Kidney (tissue), 14 donors: ENCODE data around the gene PDE4D. TPM values are rescaled to one million over a fixed set of nuclear protein-coding genes. Genes with fewer than 3 reads are reported as not detected.

Source experiments
- DNase-seq, 5 donors: peaks; one replicate each; pipeline ENCODE4 v3.0.0-alpha.2; 2013 to 2020
- FAIRE-seq: peaks from 2 replicates; lab custom pipeline; 2012; peaks lifted over from hg19 to GRCh38; lab: Jason Lieb, UNC
- H3K27ac ChIP-seq, 2 donors: one replicate each; pipeline ENCODE4 v1.7.0; 2013; ENCODE audit warnings: low read depth in 2 of 2, low read length in 2 of 2, inconsistent platforms in 1 of 2
- H3K27me3 ChIP-seq: one replicate; pipeline ENCODE4 v1.7.1; 2013; ENCODE audit warnings: low read length, inconsistent platforms; ENCODE audit not compliant: control insufficient read depth, insufficient read depth
- H3K36me3 ChIP-seq, 3 donors: one replicate each; pipeline versions ENCODE4 v1.7.0 to v1.7.1; 2013; ENCODE audit warnings: low read length in 3 of 3, control low read depth in 1 of 3, inconsistent platforms in 1 of 3; ENCODE audit not compliant: insufficient read depth in 3 of 3, control insufficient read depth in 2 of 3
- H3K4me1 ChIP-seq, 3 donors: one replicate each; pipeline versions ENCODE4 v1.7.0 to v1.7.1; 2013; ENCODE audit warnings: low read length in 3 of 3, inconsistent platforms in 1 of 3, low read depth in 1 of 3; ENCODE audit not compliant: control insufficient read depth in 2 of 3, insufficient read depth in 2 of 3
- H3K4me3 ChIP-seq, 3 donors: one replicate each; pipeline versions ENCODE4 v1.7.0 to v1.8.1; 2013; ENCODE audit warnings: low read length in 3 of 3, control low read depth in 1 of 3, inconsistent platforms in 1 of 3
- H3K9ac ChIP-seq, 3 donors: one replicate each; pipeline versions ENCODE4 v1.7.0 to v1.7.1; 2013; ENCODE audit warnings: low read length in 3 of 3, control low read depth in 1 of 3, inconsistent platforms in 1 of 3
- H3K9me3 ChIP-seq, 3 donors: one replicate each; pipeline versions ENCODE4 v1.7.0 to v1.7.1; 2013; ENCODE audit warnings: low read length in 3 of 3, control low read depth in 1 of 3, inconsistent platforms in 1 of 3; ENCODE audit not compliant: control insufficient read depth in 2 of 3, insufficient read depth in 1 of 3
- CTCF ChIP-seq: IDR thresholded peaks from 3 replicates; pipeline ENCODE4 v1.5.1; 2012; ENCODE audit warnings: mild to moderate bottlenecking, moderate library complexity, borderline replicate concordance; ENCODE audit not compliant: insufficient read depth; ENCODE audit errors: extremely low read depth
- intact Hi-C: fragments of 100-400 bp; cut with DNase I; formaldehyde crosslinking; loops from one replicate; pipeline ENCODE4 v1.11.1; 2022
- polyA plus RNA-seq: library from polyadenylated mRNA; stranded (reverse); fragments of 350-450 nt; fragmentation: Illumina TruSeq; extraction: RNeasy Lipid Tissue Mini Kit (QIAGEN cat#74804); gene quantifications from one replicate; pipeline ENCODE4 v1.2.3, GENCODE V29; 2014; ENCODE audit warnings: low read depth, low replicate concordance; ENCODE audit not compliant: insufficient read depth
- total RNA-seq: library from RNA; stranded (reverse); fragmentation: NEBNext Ultra II Directional; extraction: Animal tissue kit (Norgen Biotek cat#: 25700); gene quantifications from one replicate; pipeline ENCODE4 v1.2.1, GENCODE V29; 2021
- donor health status: control.
- donor health status: control.
- donor health status: control.
- donor health status: control.
- donor health status: control.
- donor health status: DM: yes; HTN: yes; CAD: no.
- donor health status: Normal renal cell carcinoma (clear cell type).

The PDE4D gene
- total and polyA plus RNA-seq, 2 donors from 2014 or later = 9.2 to 78.9 TPM

GRCh38 chr5:59554501-59554900 is 339.0 kb downstream of the PDE4D start:
- H3K36me3 ChIP-seq = no peaks in the 10 kb centered on the region
- H3K4me1 ChIP-seq = peaks cover 0 to 17% (median 7%) of the 10 kb centered on the region in 3 donors
- DNase-seq = no peak
- no peaks in the 10 kb centered on the region for H3K9me3 ChIP-seq
- H3K27ac ChIP-seq = peak overlapping the region in 1 of 2 donors; percentile 17
- H3K9ac ChIP-seq = no peak overlapping the region
- no peaks in the 10 kb centered on the region for H3K27me3 ChIP-seq
- TF ChIP-seq CTCF = no peak
- intact Hi-C loops = no loop called here
- FAIRE-seq = no peak
- peak overlapping the region in 2 of 3 donors; percentile 5 to 15 for H3K4me3 ChIP-seq

GRCh38 chr5:59553992-59554391 is 339.5 kb downstream of the PDE4D start:
- Histone ChIP-seq H3K27me3 (no peaks in the 10 kb centered on the region), H3K36me3 (no peaks in the 10 kb centered on the region), H3K9me3 (no peaks in the 10 kb centered on the region), H3K4me3 (no peak overlapping the region), H3K27ac (peak overlapping the region in 1 of 2 donors; percentile 17), H3K4me1 (peaks cover 0 to 21% (median 7%) of the 10 kb centered on the region in 3 donors), H3K9ac (no peak overlapping the region)
- DNase-seq = no peak
- intact Hi-C loops = no loop called here
- TF ChIP-seq CTCF = no peak
- FAIRE-seq = no peak

- Histone ChIP-seq H3K9me3 (no peaks in the 10 kb centered on the region), H3K9ac (no peak overlapping the region), H3K27ac (peak overlapping the region in 1 of 2 donors; percentile 5), H3K27me3 (no peaks in the 10 kb centered on the region), H3K4me1 (peaks cover 4 to 34% (median 13%) of the 10 kb centered on the region in 3 donors), H3K4me3 (no peak overlapping the region), H3K36me3 (no peaks in the 10 kb centered on the region)
- TF ChIP-seq CTCF = no peak
- DNase-seq (no peak), FAIRE-seq (no peak)
- intact Hi-C loops = no loop called here
Observed at GRCh38 chr5:59548807-59549357, 344.6 kb downstream of the PDE4D start.
